Gastroesophageal sphincter (tissue), 4 donors: ENCODE measurements around the gene RAD51B. TPM values are rescaled to one million over a fixed set of nuclear protein-coding genes. Genes with fewer than 3 reads are reported as not detected.

Experiments
- ATAC-seq: fragments of 150-250 bp; one replicate; pipeline ENCODE4 v1.9.1; 2016; ENCODE audit warnings: mild to moderate bottlenecking, moderate library complexity
- H3K27ac ChIP-seq, 4 donors: fragments of 200-600 bp; sonication (generic) in 3 of 4; 1 replicate in 3 of 4; 2 replicates in 1 of 4; pipeline ENCODE4 v1.5.1; 2016 to 2019
- H3K27me3 ChIP-seq: fragments of 200-600 bp; sonication (generic); one replicate; pipeline ENCODE4 v1.5.1; 2019
- H3K36me3 ChIP-seq, 2 donors: fragments of 200-600 bp; sonication (generic); one replicate each; pipeline ENCODE4 v1.5.1; 2019; ENCODE audit warnings: control low read depth in 1 of 2
- H3K4me1 ChIP-seq, 3 donors: fragments of 200-600 bp; sonication (generic); 1 replicate in 2 of 3; 2 replicates in 1 of 3; pipeline ENCODE4 v1.5.1; 2016 to 2019; ENCODE audit warnings: control low read depth in 2 of 3
- H3K4me3 ChIP-seq, 2 donors: fragments of 200-600 bp; sonication (generic); one replicate each; pipeline ENCODE4 v1.5.1; 2019; ENCODE audit warnings: mild to moderate bottlenecking in 1 of 2, moderate library complexity in 1 of 2
- H3K9me3 ChIP-seq, 3 donors: fragments of 200-600 bp; sonication (generic); one replicate each; pipeline ENCODE4 v1.5.1; 2017 to 2019; ENCODE audit warnings: control low read depth in 2 of 3
- CTCF ChIP-seq, 4 experiments: fragments of 200-600 bp in 2 of 4; fragments of 450-650 bp in 2 of 4; sonication (generic) in 1 of 4; IDR thresholded peaks; one replicate each; pipeline ENCODE4 v1.5.1; 2017 to 2019; ENCODE audit warnings: antibody characterized with exemption in 4 of 4, mild to moderate bottlenecking in 2 of 4, moderate library complexity in 2 of 4
- EP300 ChIP-seq: sonication (generic); formaldehyde crosslinking; IDR thresholded peaks from one replicate; pipeline ENCODE4 v1.6.1; 2017; ENCODE audit warnings: antibody characterized with exemption, mild to moderate bottlenecking
- POLR2A ChIP-seq, 2 donors: fragments of 450-650 bp; IDR thresholded peaks; one replicate each; pipeline ENCODE4 v1.6.1; 2017; ENCODE audit warnings: antibody characterized with exemption in 2 of 2, mild to moderate bottlenecking in 2 of 2, moderate library complexity in 1 of 2
- POLR2AphosphoS5 ChIP-seq: sonication (generic); formaldehyde crosslinking; IDR thresholded peaks from one replicate; pipeline ENCODE4 v1.6.1; 2017; ENCODE audit warnings: antibody characterized with exemption
- WGBS, 2 donors: methylation state at CpG; one replicate each; pipeline ENCODE4 v1.1.5; 2018; ENCODE audit warnings: low coverage in 1 of 2; 5-methylcytosine and 5-hydroxymethylcytosine counted together
- total RNA-seq, 4 donors: library from RNA; depleted of rRNA; stranded (reverse); fragments of >200 nt; gene quantifications; one replicate each; pipeline ENCODE4 v1.1.0, GENCODE V29; 2016

The RAD51B gene
- total RNA-seq, 4 donors from 2014 or later = 5.1 to 7.0 (median 6.0) TPM

GRCh38 chr14:68543516-68543915, 723.9 kb downstream of the RAD51B start:
- H3K36me3 ChIP-seq = no peaks in the 10 kb centered on the region
- H3K27me3 ChIP-seq = no peaks in the 10 kb centered on the region
- H3K27ac ChIP-seq = peak overlapping the region; percentile 91 to 97 (median 92)
- H3K4me3 ChIP-seq = no peak overlapping the region
- ATAC-seq = no peak
- peaks cover 19 to 92% (median 26%) of the 10 kb centered on the region in 3 donors for H3K4me1 ChIP-seq
- 60 to 70% methylated on average over 3 of the region's 3 CpGs for WGBS, 2 donors
- TF ChIP-seq POLR2A (IDR thresholded peaks at IDR 0.05) (no peak), POLR2AphosphoS5 (no peak), CTCF (IDR thresholded peaks at IDR 0.05) (no peak), EP300 (no peak)
- H3K9me3 ChIP-seq = no peaks in the 10 kb centered on the region

- ATAC-seq = peak; percentile 52
- WGBS, 2 donors = 20 to 28% methylated on average over 4 to 5 of the region's 5 CpGs
- Histone ChIP-seq H3K4me3 (no peak overlapping the region), H3K36me3 (no peaks in the 10 kb centered on the region), H3K4me1 (peaks cover 23 to 92% (median 32%) of the 10 kb centered on the region in 3 donors), H3K9me3 (no peaks in the 10 kb centered on the region), H3K27me3 (no peaks in the 10 kb centered on the region), H3K27ac (peak overlapping the region; percentile 91 to 97 (median 92))
- TF ChIP-seq POLR2AphosphoS5 (peak; percentile 92), EP300 (no peak), CTCF (IDR thresholded peaks at IDR 0.05) (no peak)
Measured at GRCh38 chr14:68544081-68544892, 724.7 kb downstream of the RAD51B start.

- no peaks in the 10 kb centered on the region for H3K36me3 ChIP-seq
- TF ChIP-seq CTCF (IDR thresholded peaks at IDR 0.05) (no peak), EP300 (no peak), POLR2AphosphoS5 (peak; percentile 89), POLR2A (IDR thresholded peaks at IDR 0.05) (no peak)
- ATAC-seq = peak; percentile 29
- no peaks in the 10 kb centered on the region for H3K27me3 ChIP-seq
- peak overlapping the region; percentile 91 to 97 (median 92) for H3K27ac ChIP-seq
- WGBS, 2 donors = 76 to 89% methylated on average over 5 of the region's 5 CpGs
- peaks cover 36 to 93% (median 43%) of the 10 kb centered on the region in 3 donors for H3K4me1 ChIP-seq
- no peaks in the 10 kb centered on the region for H3K9me3 ChIP-seq
- no peak overlapping the region for H3K4me3 ChIP-seq
Measured at GRCh38 chr14:68546839-68547238, 727.3 kb downstream of the RAD51B start.

- ATAC-seq = peak; percentile 83
- Histone ChIP-seq H3K4me1 (peaks cover 36 to 100% (median 43%) of the 10 kb centered on the region in 3 donors), H3K36me3 (no peaks in the 10 kb centered on the region), H3K4me3 (no peak overlapping the region), H3K27me3 (no peaks in the 10 kb centered on the region), H3K27ac (peak overlapping the region; percentile 91 to 97 (median 92)), H3K9me3 (no peaks in the 10 kb centered on the region)
- 0 to 31% methylated on average over 1 to 10 of the region's 12 CpGs for WGBS, 2 donors
- TF ChIP-seq POLR2AphosphoS5 (peak; percentile 97), CTCF (IDR thresholded peaks at IDR 0.05) (peak in 2 of 4 experiments; percentile 11 to 16), EP300 (peak; percentile 91), POLR2A (IDR thresholded peaks at IDR 0.05) (peak; percentile 48 to 62)
Measured at GRCh38 chr14:68547305-68548193, 728.0 kb downstream of the RAD51B start.
